Ishikawa (cell line): ENCODE data around the gene RPTOR.

Experiments
- NFIC ChIP-seq: IDR thresholded peaks from 2 replicates; pipeline ENCODE4 v1.6.1; 2012
- REST ChIP-seq: IDR thresholded peaks from 2 replicates; pipeline ENCODE4 v1.6.1; 2012; ENCODE audit warnings: low read depth, mild to moderate bottlenecking

GRCh38 chr17:80858301-80859001 lies 313.8 kb downstream of the RPTOR start:
- TF ChIP-seq NFIC (no peak), REST (no peak)
